OCI-M2 (cell line): Measurements from ENCODE around the gene BAHD1.

Experiments used
- DNase-seq: peaks from one replicate; lab custom pipeline; 2025; ENCODE audit not compliant: unreplicated experiment; lab: John Stamatoyannopoulos, UW

The BAHD1 gene

DNA sequence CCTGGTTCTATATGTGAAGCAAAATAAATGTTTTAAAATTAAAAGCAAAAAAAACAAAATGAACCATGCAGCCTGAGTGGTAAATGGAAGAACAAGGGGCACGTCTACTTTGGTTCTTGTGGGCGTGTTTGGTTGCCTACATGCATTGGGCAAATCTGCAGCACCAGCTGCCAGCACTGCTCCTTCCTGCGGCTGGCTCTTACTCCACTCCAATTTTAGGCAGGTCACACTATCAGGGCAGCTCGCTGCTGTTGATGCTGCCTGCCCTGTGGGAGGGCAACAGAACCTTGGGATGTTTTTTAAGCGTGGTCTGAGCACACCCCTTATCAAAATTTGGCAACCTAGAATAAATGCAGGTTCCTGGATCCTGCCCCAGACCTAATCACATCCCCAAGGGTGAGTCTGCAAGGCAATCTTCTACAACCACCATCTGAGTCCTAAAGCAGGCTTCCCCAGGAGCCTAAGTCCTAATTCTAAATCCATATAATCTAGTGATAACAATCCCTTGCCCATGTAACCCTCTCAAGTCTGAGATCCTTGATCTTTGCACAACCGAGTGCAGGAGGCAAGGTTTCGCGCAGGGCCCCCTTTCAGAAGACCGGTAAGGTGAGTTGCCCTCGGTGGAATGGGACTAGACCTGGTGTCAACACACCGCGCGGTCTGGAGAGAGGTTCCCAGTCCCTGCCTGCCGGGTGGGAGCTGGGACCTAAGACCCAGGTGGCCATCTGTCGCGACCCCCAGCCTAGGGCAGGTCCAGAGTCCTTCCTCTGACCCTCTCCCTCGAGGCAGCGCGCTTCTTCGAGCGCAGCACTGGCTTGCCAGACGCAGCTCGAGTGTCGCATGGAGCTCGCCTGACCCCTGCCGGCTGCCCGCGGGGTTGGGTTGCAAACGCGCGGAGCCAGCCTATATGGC, 19.3 kb upstream of the BAHD1 start:
- DNase-seq: no peak

DNA sequence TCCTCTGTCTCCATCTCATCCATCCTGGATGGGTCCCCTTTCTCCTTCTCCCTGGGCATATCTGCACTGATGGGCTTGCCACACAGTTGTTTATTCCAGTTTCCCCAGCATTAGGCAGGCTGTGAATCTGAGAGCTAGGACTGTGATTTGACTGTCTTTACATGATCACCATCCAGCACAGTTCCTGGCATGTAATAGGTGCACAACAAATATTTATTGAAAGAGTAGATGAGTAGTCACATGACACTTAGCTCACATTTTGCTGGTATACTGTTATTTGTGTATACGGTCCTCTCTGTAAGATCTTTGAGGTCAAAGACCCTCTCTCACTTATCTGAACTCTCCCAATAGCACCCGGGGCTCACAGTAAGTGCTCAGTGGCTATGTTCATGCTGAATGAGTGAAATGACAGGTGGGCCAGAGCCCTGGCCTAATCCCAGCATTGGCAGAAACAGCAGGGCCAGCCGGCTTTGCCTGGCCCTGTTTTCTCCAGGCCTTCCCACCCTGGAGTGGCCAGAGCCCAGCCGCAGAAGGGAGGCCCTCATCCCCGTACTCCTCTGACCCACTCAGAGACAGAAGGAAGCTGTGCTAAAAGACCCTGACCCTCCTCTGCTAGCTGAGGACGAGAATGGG, 16.2 kb upstream of the BAHD1 start:
- DNase-seq: no peak

DNA sequence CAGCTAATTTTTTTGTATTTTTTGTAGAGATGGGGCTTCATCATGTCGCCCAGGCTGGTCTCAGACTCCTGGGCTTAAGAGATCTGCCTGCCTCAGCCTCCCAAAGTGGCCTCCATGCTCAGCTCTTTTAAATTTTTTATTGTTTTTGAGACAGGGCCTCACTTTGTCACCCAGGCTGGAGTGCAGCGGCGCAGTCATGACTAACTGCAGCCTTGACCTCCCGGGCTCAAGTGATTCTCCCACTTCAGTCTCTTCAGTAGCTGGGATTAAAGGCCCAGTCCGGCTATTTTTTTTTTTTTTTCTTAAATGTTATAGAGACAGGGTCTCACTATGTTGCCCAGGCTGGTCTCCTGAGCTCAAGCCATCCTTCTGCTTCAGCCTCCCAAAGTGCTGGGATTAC, 15.1 kb upstream of the BAHD1 start:
- DNase-seq: no peak

GRCh38 chr15:40427188-40427587, 13.6 kb upstream of the BAHD1 start:
- no peak for DNase-seq

DNA sequence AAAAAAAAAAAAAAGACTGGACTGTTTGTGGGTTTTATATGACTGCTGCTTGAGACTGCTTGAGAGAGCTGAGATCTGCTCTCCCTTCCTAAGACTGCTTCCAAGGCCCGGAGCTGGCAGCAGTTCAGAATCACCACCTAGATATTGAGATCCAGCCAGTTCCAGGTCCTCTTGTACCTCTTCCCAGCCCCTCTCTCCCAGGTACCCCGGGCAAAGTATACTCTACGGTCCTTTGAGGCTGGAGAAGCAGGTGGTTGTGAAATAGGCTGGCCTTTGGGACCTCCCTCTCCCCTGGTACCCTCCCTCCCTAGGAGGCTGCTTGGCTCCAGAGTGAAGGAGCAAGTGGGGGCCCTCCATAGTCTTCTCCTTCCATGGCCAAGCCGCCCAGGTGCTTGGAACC, 12.6 kb upstream of the BAHD1 start:
- DNase-seq: no peak

DNA sequence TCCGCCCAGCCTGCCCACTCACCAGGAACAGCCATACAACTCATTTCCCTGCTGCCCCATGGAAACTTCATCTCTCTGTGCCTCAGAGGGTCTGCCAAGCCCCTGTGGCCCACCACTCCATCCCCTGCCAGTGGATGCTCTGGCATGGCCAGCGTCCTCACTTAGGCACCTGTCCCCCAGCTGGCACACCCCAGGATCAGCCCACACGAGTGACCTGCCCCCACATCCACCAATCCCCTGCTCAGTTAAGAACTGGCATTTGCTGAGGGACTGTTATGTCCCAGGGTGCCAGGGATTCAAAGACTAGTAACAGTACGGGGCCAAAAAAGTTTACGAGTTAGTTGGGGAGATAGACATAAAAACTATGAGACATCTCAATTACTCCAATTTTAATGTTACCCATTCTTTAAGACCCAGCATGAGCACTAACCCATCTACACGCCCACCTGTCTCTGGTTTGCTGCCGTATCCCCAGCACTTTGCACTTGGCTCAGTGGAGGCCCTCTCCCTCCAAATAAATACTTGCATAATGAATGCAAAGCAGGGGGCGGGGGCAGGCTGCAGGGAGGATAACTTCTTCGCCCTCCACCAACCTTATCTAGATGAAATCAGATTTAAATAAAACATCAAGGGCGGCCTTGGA, 11.6 kb upstream of the BAHD1 start:
- no peak for DNase-seq

- no peak for DNase-seq
Observed at GRCh38 chr15:40430271-40430805, 10.4 kb upstream of the BAHD1 start.

GRCh38 chr15:40435023-40435709, 5.6 kb upstream of the BAHD1 start:
- DNase-seq: no peak

DNA sequence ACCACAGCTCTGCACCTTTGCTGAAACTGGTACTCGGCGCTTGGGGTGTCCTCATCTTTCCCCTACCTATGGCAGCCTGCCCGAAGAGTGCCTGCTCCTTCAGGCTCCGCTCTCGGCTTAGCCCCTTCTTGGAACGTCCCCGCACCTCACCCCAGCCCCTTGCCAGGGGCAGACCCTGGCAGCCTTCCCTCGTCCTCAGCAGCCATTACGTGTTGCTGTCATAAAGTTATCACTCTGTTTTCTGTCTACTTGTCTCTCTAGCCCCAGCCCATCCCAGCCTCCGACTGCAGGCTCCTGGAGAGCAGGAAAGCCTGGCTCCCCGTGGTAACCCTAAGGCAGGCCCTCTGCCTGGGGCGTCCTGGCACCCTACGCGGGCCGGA, 5.1 kb upstream of the BAHD1 start:
- no peak for DNase-seq

DNA sequence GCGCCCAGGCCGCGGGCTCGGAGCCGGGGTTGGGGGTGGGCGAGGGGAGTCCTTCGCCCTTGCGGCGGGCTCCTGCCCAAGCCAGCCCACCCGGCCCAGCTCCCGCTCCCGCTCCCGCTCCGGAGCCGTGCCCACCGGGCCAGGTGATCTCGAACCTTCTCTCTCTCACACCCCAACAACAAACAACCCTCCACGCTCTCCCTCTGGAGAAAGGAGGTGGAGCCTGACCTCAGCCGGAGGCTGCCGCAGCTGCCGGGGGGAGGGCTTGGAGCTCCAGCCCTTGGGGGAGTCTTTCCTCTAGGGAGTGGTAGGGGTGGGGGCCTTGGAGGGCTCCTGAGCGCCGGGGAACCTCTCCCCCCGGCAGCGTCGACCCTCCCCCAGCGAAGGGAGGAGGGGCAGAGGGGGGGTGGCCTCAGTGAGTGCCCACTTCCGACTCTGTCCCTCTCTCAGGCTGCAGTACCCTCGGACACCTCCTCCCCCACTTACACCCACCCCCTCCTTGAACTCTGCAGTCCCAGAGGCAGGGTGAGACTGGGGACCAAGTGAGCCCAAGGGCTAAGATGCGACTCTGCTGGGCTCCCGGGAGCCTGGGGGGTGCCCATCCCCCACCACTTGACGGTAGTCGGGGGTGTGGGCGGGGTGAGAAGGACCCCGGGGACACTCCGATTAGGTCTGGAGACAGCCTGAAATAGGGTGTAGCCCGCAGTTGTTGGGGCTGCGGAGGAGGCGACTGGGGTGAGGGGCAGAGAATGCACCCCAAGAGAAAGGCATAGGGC, 4.4 kb upstream of the BAHD1 start:
- DNase-seq: no peak

- no peak for DNase-seq
Observed at GRCh38 chr15:40436892-40437751, 3.6 kb upstream of the BAHD1 start.

GRCh38 chr15:40437752-40438687, 2.7 kb upstream of the BAHD1 start:
- no peak for DNase-seq

GRCh38 chr15:40438712-40439111, 2.0 kb upstream of the BAHD1 start:
- no peak for DNase-seq

GRCh38 chr15:40439461-40439959, 1.2 kb upstream of the BAHD1 start:
- no peak for DNase-seq

DNA sequence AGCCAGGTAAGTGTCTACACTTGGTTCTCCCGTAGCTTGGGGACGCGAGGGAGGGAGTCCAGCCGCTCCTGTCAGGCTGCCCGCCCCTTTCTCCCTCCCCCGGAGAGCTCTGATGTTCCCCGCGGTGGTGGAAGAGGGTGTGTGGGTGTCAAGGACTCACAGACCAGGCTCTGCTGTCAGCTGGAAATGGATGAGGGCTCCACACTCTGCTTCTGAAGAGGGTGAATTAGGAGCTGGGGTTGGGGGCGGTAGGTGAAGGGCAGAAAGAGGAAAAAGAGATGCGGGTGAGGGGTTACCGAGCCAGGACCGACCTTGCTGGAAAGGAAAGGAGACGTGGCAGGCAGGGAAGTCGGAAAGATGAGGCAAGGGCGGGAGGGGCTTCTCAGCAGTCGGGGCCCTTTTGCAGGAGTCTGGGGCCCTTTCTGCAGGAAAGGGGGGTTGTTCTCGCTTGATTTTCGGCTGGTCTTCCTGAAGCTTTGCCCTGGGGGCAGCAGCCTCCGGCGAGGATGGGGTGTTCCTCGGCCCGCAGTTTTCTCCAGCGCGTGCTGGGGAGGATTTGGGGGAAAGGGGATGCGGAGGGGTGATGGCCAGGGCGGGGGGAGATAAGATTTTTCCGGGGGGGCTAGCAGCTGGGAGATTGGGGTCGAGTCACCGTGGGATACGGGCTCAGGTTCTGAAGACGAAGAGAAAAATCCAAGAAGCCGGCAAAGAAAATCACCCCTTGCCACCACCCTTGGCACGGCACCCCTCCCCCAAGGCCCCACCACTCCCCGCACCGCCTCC, 602 bp upstream of the BAHD1 start:
- no peak for DNase-seq

GRCh38 chr15:40441565-40442531, 1.1 kb downstream of the BAHD1 start:
- no peak for DNase-seq
